GM18520 (cell line): ENCODE data around the gene SOS1.

Experiments
- ATAC-seq: cut with Tn5 transposase; IDR thresholded peaks from one replicate; pipeline ENCODE4 v1.9.1; 2021; ENCODE audit not compliant: unreplicated experiment

SOS1 gene

DNA sequence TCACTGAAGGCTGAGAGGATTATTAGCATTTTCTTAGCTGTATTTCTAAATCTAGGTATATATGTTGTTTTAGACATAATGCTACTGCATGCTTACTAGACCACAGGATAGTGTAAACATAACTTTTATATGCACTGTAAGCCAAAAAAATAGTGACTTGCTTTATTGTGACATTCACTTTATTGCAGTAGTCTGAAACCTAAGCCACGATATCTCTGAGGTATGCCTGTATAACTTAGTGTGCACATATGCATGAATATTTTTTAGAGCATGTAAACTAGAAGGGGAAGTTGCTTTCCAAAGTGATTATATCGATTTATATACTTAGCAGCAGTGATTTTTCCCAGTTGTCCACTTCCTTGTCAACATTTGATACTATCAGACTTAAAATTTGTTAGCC is 81.8 kb downstream of the SOS1 start:
- ATAC-seq = no peak

DNA sequence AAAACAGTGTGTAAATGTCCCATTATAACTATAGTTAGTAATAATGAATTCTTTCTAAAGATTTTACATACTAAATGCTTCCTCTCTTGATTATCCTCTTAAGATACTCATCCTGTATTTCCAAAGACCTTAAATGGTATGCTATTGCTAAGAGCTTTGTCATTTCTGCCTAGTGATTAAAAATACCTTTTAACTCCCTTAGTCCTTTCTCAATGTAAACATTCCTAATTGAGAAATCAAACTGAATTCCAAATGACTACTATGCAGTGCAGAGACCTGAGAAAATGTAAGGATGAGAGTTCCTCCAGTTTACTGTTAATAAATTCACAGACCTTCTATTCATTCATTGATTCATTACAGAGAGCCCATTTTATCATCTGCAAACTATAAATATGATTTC is 86.9 kb downstream of the SOS1 start:
- no peak for ATAC-seq

DNA sequence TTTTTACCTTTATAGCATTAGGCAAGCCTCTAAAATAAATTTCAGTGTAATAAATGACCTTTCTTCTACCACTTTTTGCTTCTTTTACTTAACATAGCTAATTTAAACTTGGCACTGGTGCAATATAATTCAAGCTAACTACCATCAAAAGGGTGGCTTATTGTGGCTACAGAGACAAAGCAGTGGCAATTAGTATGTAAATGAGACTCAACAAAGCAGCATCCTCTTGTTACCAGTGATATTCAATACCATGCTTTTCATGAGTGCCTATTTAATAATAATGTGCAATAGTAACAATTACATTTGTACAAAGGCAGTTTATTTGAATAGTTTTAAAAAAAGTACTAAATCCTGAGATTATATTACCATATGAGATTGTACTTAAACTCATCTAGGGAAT is 93.4 kb downstream of the SOS1 start:
- no peak for ATAC-seq

DNA sequence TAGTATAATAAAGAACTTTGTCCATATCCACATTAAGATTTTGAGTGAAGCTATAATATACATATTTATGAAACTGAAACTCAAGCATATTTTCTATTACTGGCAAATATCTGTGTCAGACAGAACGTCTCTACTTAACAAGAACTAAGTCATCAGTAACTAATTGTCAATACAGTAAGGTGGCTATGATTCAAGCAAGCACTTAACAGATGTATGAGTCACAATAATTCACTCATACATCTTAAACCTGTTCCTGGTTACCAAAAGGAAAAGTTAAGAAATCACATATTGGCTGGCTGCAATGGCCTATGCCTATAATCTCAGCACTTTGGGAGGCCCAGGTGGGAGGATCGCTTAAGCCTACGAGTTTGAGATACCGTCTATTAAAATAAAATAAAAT is 96.0 kb downstream of the SOS1 start:
- no peak for ATAC-seq

DNA sequence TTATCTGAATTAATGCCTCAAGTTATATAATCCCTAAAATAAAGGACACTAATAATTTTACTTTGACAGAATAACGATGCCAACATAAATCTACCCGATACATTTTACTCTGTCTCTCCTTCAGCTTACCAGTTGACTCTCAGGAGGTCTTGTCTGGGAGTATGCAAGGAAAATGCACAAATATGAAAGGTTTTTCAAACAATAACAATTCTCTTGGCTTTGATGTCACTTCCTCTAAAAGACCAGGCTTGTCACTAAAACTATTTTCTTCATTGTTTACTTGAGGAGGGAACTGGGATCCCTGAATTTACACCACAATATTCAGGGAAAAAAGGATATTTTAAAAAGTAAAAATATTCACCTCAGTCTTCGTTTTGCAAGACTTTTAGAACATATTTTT is 97.2 kb downstream of the SOS1 start:
- no peak for ATAC-seq

DNA sequence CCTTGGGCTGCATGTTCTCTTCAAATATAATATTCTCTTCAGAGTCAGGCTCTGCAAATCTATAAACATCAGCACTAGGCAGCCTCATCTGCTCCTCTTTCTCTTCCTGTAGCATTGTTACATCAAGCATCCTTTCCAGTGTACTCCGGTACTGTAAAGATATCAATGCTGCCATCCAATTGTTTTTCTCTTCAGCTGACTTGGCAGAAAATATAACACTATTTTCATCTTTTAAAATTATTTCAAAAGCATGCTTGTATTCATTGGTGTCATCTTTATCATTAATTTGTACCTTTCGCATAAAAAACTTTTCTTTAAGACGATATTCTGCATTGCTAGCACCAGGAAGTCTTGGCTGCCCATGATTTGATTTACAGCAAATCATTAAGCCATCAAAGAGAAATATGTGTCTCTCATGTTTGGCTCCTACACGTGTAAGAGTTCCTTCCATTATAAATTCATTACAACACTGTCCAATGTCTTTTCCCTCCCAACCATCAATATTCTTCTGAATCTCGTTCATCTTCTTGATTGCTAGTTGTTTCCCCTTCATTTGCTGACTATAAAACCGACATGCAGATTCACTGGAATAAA is 98.1 kb downstream of the SOS1 start:
- ATAC-seq = no peak

DNA sequence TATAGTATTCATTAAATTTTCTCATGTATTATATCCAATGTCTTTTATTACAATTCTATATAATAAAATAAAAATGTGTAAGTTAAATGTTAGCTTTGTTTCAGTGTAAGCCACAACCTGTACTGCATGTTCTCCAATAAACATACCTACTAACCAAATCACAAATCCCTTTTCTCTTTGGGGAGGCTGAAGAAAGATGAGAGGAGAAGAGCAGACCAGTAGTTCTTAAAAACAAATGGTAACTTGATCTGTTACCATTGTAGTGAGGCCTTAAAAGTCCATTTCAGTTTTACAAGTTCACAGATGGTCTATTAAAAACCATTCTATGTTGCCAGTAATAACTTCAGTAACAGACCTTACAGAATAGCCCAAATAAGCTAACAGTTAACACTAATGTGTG is 100.5 kb downstream of the SOS1 start:
- ATAC-seq = no peak

DNA sequence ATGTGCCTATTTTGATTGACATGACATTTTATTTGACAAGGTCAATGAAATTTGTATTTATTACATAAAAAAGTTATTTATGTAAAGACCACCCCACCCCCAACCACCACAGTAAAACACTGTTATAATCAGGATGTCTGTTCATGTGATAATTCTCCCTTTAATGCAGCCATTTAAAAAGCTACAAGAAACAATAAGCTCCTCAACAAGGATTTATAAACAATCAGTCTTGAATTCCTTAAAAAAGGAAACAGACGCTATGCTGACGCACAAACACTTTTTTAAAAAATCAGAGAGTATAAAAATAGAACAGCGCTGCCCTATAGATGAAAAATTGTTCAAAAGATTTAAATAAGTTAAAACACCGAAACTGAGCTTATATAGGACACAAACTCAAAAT is 102.2 kb downstream of the SOS1 start:
- no peak for ATAC-seq

DNA sequence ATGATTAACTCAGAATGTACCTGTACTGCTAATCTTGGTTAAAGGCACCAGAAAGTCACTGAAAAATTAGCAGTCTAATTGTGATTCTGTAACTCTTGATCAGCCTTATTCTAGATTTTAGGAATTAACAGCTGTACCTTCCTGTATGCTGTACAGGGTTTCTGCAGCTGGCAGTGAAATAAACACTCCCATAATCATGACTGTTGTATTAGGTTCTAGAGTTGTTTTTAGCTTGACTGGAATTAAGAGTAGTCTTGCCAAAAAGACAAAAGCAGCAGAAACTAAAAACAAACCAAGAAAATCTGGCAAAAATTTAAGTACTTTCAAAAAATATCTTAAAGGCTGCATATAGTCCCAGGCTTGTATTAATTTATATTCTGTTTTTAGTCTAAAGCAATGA is 103.5 kb downstream of the SOS1 start:
- ATAC-seq = no peak

DNA sequence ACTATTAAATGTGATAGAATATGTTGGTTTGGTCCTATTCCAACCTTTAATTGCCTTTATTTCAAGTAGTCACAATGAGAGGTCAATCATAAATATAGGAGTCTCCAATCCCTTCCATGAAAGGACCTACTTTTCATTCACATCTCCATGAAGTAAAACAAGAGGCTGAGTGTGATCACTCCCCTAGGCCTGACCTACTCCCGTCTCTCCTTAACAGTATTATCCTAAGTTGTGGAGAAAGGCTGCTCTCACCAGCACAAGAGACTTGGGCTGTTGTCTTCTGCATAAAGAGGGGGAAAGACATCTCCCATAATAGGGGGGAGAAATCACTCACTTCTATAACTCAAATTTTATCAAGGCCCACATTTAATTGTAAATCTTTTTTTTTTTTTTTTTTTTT is 105.4 kb downstream of the SOS1 start:
- no peak for ATAC-seq

DNA sequence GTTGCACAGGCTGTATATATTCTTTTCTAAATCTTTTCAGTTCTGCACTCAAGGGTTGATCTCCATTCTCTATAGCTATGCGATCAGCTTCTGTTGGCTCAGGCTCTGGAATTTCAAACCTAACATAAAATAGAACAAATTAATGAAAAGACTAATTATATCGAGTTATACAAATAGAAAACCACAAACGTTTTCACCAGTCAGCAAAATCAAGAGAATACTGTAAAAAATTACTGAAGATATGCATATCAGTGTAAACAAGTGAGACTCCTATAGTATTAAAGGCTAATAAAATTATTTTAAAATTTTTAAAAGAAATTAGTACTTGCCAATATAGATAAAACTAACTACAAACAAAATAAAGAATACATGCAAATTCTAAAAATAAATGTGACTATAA is 107.0 kb downstream of the SOS1 start:
- no peak for ATAC-seq

DNA sequence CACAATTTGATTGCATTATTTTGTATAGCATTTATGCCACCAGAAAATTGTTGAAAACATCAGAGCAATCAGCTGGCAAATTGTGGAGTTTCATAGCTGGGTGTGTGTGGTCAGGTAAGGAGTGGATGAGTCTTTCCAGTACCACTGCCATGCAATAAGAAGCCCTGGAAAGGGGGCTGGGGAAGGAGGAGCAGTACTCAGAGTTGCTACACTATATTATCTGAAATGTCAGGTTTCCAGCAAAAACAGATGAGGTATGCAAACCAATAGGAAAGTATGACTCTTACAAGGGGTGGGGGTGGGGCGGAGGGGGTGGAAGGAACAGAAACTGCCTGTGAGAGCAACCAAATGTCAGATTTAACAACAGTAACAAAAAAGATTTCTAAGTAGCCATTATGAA is 112.2 kb downstream of the SOS1 start:
- no peak for ATAC-seq

DNA sequence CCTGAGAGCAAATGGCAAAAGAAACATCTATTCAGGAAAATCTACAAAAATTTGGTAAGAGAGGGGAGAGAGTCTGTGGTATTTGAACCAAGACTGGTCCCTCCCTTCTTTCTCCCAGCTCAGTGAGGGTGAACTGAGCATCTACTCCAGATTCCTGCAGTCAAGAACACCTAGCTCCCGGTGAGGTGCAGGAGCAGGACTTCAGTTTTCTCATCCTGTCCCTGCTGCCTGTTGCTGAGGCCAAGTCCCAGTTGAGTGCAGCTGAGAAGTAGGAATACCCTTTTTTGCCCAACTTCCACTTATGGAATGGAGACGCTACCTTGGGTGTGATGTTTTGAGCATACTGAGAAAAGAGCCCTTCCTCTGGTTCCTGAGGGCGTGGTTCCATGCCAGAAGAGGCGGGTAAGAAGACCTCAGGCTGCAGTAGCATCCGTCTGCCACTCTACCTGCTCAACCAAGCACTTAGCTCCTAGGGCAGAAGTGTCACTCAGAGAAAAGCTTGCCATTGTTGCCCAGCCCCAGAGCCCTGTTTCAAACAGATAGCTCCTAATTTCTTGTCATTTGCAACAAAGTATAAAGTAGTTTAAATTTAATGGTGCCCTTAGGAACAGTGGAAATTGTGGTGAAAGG is 112.9 kb downstream of the SOS1 start:
- ATAC-seq = no peak

DNA sequence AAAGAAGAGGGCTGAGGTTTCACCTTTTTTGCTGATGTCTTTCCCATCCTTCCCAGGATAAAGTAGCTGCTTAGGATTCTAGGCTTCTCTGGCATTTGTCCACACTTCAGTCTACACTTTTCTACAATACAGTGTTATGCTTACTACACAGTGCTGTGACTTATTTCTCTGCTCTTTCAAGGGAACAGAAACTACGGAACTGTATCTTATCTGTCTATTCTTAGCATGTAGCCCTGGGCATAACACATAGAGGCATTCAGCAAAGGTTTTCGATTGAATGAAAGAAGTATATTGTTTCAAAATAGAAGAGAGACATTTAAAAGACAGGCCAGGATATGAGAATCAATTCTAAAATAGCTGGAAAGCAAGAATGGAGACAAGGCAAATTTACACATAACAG is 120.3 kb downstream of the SOS1 start:
- no peak for ATAC-seq

DNA sequence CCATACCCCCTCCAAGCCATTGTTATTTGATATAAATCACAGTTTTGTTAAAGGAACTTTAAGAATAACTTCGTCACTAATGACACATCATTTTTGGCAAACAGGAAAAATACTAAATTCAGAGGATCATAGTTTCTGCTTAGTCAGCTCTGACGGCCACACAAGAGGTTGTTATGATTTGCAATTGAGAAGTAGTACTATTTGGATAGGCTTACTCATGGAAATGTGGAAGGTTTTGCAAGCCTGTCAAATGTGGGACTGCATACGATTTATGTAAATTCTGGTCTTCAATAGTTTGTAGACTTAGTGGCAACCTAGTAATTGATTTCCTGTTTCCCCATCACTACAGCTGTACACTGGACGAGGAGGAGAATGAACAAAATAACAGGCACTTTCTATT is 123.1 kb downstream of the SOS1 start:
- no peak for ATAC-seq

DNA sequence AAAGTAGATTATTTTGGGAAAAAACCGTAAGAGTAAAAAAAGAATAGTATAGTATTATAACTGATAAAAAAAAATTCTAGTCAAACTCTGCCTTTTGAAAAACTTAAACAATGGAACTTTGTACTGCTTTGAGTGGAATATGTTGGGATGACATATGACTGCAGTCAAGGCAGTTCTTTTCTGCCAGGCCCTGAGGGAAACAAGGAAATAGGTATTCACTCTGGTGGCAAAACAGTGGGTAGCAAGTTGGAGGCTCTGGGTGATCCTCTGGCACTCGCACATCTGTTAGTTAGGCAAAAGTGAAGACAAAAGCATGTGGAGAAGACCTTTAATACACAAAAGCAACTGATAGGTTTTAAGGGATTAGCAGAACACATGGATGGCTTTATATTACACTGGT is 129.0 kb downstream of the SOS1 start:
- no peak for ATAC-seq

DNA sequence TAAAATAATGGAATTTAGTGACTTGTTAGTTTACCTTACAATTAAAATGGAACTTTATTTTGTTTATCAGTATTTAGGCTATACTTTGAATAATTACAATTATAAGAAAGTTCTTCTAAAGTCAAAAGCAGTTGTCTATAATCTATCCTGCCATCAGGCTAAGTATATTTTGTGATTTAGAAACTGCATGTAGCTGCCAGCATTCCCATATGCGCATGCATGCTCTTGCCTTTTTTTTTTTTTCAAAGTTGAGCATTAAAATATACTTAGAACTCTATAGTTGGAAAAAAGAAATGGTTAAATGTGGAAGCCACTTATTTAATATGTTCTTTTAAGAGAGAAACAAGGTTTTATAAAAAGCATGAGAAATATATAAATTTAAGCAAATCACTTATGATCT is 132.1 kb downstream of the SOS1 start:
- no peak for ATAC-seq

DNA sequence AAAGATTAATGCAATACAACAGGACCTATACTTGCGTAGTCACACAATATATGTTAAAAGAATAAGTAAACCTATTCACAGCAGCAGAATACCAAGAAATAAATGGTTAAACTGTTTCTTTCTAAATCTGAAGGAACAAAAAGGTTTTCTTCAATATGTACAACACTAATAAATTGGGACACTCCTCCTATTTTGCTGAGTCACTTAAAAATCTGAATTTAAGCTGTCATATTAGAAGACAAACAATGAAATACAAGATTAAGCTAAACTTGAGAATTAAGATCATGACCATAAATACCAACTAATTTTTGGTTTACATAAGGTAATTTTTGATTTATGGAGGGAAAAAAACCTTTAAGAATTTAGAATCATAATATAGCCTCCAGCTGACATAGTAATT is 138.4 kb downstream of the SOS1 start:
- ATAC-seq = no peak

DNA sequence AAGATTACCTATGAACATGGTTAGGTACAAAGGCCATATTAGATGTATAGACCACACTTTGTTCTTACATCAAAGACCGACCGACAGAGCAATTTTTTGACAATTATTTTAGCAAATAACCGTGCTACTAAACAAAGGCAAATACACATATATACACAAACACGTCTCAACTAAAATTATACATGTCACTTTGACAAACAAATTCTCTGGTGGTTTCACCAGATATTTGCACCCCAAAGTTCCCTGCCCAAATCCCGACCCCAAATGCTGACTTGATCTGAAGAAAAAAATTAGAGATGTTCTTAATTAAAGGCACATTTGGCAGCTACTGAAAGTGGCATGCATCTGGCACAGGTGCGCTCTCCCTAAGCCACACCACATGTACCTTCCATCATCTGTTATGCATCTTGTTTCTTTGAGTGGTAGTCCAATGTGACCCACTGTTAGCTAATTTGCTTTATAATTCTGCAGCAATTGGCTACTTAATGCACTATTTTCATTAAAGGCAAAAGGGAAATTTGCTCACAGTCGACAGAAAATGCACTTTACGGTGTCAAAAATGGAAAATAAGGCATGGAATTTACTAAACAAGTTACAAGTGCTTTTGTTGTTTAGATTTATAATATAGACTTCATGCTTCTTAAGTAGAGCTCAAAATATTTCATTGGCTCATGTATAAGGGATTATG is 139.0 kb downstream of the SOS1 start:
- ATAC-seq = no peak

DNA sequence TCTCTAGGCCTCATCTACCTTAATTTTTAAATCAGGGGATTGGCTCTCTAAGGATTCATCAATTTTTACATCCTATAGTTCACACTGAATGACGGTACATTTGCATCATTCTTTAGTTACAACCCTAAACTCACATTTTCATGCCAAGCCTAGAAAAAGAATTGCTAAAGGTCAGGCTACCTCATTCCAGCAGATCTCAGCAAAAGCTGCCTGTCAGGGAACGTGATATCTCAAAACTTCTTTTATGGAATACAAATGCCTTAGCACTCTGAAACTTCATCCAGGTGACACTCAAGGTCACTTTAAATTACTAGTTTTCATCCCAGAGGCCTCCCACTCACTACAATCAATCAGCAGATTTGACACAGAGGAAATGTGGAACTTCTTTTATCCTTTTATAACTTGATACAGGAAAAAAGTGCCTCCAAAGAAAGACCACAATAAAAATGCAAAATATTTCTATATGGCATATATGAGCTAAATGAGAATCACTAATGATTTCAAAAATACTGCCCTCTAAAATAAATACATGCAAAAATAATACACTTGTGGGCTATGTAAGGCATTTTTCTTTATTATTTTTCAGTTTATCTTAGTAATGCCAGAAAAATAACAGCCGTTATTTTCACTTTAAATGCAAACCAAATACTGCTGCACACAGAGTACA is 139.7 kb downstream of the SOS1 start:
- no peak for ATAC-seq

DNA sequence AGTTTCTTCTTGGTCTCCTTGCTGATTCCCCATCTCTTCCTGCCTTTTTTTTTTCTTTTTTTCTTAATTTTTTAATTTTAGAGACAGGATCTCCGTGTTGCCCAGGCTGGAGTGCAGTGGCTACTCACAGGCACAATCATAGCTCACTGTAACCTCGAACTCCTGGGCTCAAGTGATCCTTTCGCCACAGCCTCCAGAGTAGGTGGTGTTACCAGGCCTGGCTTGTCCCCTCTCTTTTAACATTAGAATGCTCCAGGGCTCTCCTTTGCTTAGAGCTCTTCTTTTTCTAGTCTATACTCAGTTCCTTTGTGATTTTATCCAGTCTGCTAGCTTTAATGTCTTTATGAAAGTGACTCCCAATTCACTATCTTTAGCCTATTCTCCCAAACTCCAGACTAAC is 141.9 kb downstream of the SOS1 start:
- no peak for ATAC-seq

DNA sequence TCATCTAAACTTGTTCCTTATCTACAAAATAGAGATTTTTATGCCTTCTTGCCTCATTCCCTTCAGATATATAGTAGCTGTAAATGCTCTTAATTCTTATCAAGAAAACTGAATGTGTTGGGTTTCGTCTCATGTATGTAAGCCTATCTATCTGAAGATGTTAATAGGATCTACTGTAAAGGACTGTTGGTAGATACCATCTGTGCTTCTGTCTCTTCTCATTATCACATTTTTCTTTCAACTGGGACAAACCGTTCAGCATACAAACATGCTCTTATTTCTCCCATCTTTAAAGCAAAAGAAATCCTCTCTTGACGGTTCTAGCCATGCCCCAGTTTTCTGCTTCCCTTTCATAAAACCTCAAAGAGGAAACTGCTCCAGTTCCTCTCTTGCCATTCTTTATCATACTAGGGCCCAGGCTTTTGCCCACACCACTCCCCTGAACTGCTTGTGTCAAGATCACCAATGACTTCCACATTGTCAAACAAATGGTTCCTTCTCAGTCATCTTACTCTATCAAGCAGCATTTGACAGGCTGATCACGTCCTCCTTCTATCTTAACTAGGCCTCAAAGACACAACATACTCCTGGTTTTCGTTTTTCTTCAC is 142.5 kb downstream of the SOS1 start:
- ATAC-seq = no peak
